Measurements from ENCODE around the gene SPON2.
A peak's percentile ranks its signal among the peaks of the same experiment; 100 is the strongest.

SPON2 gene

GRCh38 chr4:1194010-1194900, 21.9 kb upstream of the SPON2 start:
- DNase-seq = no peak

GRCh38 chr4:1193206-1194009, 21.0 kb upstream of the SPON2 start:
- DNase-seq = no peak

- DNase-seq = no peak
These were observed 20.3 kb upstream of the SPON2 start for GRCh38 chr4:1192493-1193205.

- peak in 1 of 2 donors; percentile 34 for DNase-seq
These were observed 19.7 kb upstream of the SPON2 start for GRCh38 chr4:1192091-1192492.

- no peak for DNase-seq
These were observed 19.2 kb upstream of the SPON2 start for GRCh38 chr4:1191621-1192020.

GRCh38 chr4:1187182-1187581, 14.8 kb upstream of the SPON2 start:
- DNase-seq = no peak

GRCh38 chr4:1183985-1184773, 11.8 kb upstream of the SPON2 start:
- DNase-seq = peak; percentile 66 to 76

GRCh38 chr4:1182313-1182712, 9.9 kb upstream of the SPON2 start:
- no peak for DNase-seq

- no peak for DNase-seq
These were observed 8.3 kb upstream of the SPON2 start for GRCh38 chr4:1180663-1181062.

GRCh38 chr4:1179976-1180375, 7.6 kb upstream of the SPON2 start:
- DNase-seq = no peak

GRCh38 chr4:1179089-1179441, 6.7 kb upstream of the SPON2 start:
- DNase-seq = no peak

GRCh38 chr4:1178300-1179088, 6.1 kb upstream of the SPON2 start:
- no peak for DNase-seq

GRCh38 chr4:1177274-1178141, 5.1 kb upstream of the SPON2 start:
- DNase-seq = peak; percentile 35 to 40

- DNase-seq = no peak
These were observed 4.3 kb upstream of the SPON2 start for GRCh38 chr4:1176398-1177273.

- no peak for DNase-seq
These were observed 3.3 kb upstream of the SPON2 start for GRCh38 chr4:1175635-1176229.

- DNase-seq = no peak
These were observed 2.7 kb upstream of the SPON2 start for GRCh38 chr4:1174941-1175634.

GRCh38 chr4:1172971-1173757, 781 bp upstream of the SPON2 start:
- DNase-seq = no peak
